Loucy (cell line): ENCODE data around the gene ABLIM2.

Experiments
- H2AFZ ChIP-seq: fragments of 200-600 bp; sonication (generic); 2 replicates; pipeline ENCODE4 v1.6.0; 2016; ENCODE audit warnings: antibody characterized with exemption, mild to moderate bottlenecking, low read length, moderate library complexity
- H3F3A ChIP-seq: fragments of 200-600 bp; 2 replicates; pipeline ENCODE4 v1.6.0; 2016; ENCODE audit warnings: antibody characterized with exemption, low read depth, mild to moderate bottlenecking
- H3K27me3 ChIP-seq: fragments of 200-600 bp; sonication (generic); 2 replicates; pipeline ENCODE4 v1.6.1; 2014; ENCODE audit warnings: low read length, mild to moderate bottlenecking; ENCODE audit not compliant: insufficient read depth, poor library complexity, severe bottlenecking
- H3K36me3 ChIP-seq: fragments of 200-600 bp; sonication (generic); 2 replicates; pipeline ENCODE4 v1.6.1; 2016; ENCODE audit warnings: low read length; ENCODE audit not compliant: insufficient read depth
- H3K4me1 ChIP-seq: fragments of 200-600 bp; sonication (generic); 2 replicates; pipeline ENCODE4 v1.5.1; 2014; ENCODE audit warnings: low read length, mild to moderate bottlenecking; ENCODE audit not compliant: insufficient read depth, poor library complexity, severe bottlenecking
- H3K4me2 ChIP-seq: fragments of 200-600 bp; sonication (generic); 2 replicates; pipeline ENCODE4 v1.6.0; 2014; ENCODE audit warnings: antibody characterized with exemption, low read length, low read depth, mild to moderate bottlenecking; ENCODE audit not compliant: poor library complexity, severe bottlenecking
- H3K4me3 ChIP-seq: fragments of 200-600 bp; sonication (generic); 2 replicates; pipeline ENCODE4 v1.5.1; 2014; ENCODE audit warnings: low read length, mild to moderate bottlenecking, mixed read lengths; ENCODE audit not compliant: poor library complexity, severe bottlenecking
- H3K79me2 ChIP-seq: fragments of 200-600 bp; sonication (generic); 2 replicates; pipeline ENCODE4 v1.6.1; 2014; ENCODE audit warnings: low read length; ENCODE audit not compliant: insufficient read depth
- H3K9ac ChIP-seq: fragments of 200-600 bp; sonication (generic); 2 replicates; pipeline ENCODE4 v1.6.0; 2014; ENCODE audit warnings: mild to moderate bottlenecking, low read depth, low read length, moderate library complexity; ENCODE audit not compliant: poor library complexity, severe bottlenecking
- H3K9me2 ChIP-seq: fragments of 200-600 bp; sonication (generic); replicated peaks from 2 replicates; pipeline ENCODE4 v1.6.1; 2016; ENCODE audit warnings: low read depth, low read length, mixed read lengths
- H3K9me3 ChIP-seq: fragments of 200-600 bp; sonication (generic); 2 replicates; pipeline ENCODE4 v1.6.1; 2014; ENCODE audit warnings: mild to moderate bottlenecking, antibody characterized with exemption, low read length, low read depth; ENCODE audit not compliant: insufficient read depth
- H4K20me1 ChIP-seq: fragments of 200-600 bp; sonication (generic); 2 replicates; pipeline ENCODE4 v1.6.0; 2014; ENCODE audit warnings: antibody characterized with exemption, low read length, mild to moderate bottlenecking; ENCODE audit not compliant: insufficient read depth, poor library complexity, severe bottlenecking
- CTCF ChIP-seq: fragments of 200-600 bp; sonication (generic); conservative IDR thresholded peaks from 2 replicates; pipeline ENCODE4 v1.5.1; 2014; ENCODE audit warnings: mild to moderate bottlenecking, antibody characterized with exemption, low read length
- EZH2phosphoT487 ChIP-seq: fragments of 200-600 bp; IDR thresholded peaks from 2 replicates; pipeline ENCODE4 v1.6.1; 2018; ENCODE audit warnings: antibody characterized with exemption, mild to moderate bottlenecking, moderate library complexity, borderline replicate concordance

Gene ABLIM2

GRCh38 chr4:8006471-8006870 is 152.1 kb downstream of the ABLIM2 start:
- peaks cover 8% of the 10 kb centered on the region; the same call in 1 of the 2 replicates for H3K9me3 ChIP-seq
- no peaks in the 10 kb centered on the region for H3K27me3 ChIP-seq
- H3F3A ChIP-seq = no peaks in the 10 kb centered on the region
- no peak overlapping the region for H3K4me3 ChIP-seq
- no peaks in the 10 kb centered on the region for H3K9me2 ChIP-seq
- no peaks in the 10 kb centered on the region for H3K4me1 ChIP-seq
- no peaks in the 10 kb centered on the region for H3K36me3 ChIP-seq
- H4K20me1 ChIP-seq = no peaks in the 10 kb centered on the region
- H3K79me2 ChIP-seq = no peaks in the 10 kb centered on the region
- no peak for TF ChIP-seq CTCF
- TF ChIP-seq EZH2phosphoT487 = no peak
- no peak overlapping the region for H3K4me2 ChIP-seq
- no peak overlapping the region for H3K9ac ChIP-seq
- no peak overlapping the region for H2AFZ ChIP-seq

- no peaks in the 10 kb centered on the region for H3F3A ChIP-seq
- H4K20me1 ChIP-seq = no peaks in the 10 kb centered on the region
- no peaks in the 10 kb centered on the region for H3K27me3 ChIP-seq
- no peak overlapping the region for H3K9ac ChIP-seq
- no peak overlapping the region for H3K4me3 ChIP-seq
- H3K9me2 ChIP-seq = no peaks in the 10 kb centered on the region
- TF ChIP-seq CTCF (no peak), EZH2phosphoT487 (no peak)
- no peaks in the 10 kb centered on the region for H3K79me2 ChIP-seq
- no peak overlapping the region for H2AFZ ChIP-seq
- no peak overlapping the region for H3K4me2 ChIP-seq
- no peaks in the 10 kb centered on the region for H3K4me1 ChIP-seq
- peaks cover 8% of the 10 kb centered on the region; the same call in 1 of the 2 replicates for H3K9me3 ChIP-seq
- H3K36me3 ChIP-seq = no peaks in the 10 kb centered on the region
Observed at GRCh38 chr4:8005814-8006215, 152.8 kb downstream of the ABLIM2 start.

DNA sequence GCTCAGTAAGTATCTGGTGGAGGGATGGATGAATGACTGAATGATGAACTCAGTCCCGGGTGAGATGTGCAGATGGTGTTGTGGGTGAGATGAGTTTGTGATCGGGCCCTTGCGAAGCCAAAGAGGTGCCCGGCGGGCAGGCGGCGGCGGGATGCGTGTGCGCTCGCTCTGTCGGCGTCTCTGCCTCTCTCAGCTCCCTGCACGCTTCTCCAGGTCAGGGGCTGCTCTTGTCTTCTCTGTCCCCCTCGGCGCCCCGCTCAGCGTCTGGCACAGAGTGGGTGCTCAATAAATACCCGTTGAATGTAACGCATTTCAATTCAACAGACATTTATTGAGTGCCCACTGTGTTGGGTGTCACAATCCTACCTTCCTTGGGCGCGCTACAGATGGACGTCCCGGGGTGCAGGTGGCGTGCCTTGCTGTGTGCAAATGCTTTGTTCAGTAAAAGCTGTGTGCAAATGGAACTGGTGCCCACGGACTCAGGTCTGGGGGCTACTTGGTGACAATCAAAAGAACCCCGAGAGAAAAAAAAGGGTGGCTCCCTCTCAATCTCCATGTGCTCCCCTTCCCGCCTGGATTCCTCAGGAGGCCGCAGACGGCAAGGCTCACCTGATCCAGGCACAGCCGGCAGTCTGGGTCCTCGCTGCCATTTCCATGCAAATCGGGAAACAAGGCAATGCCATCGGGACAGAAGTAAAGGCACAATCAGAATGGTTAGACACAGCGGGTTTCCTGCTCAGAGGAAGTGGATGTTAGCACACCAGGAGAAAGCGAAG is 153.4 kb downstream of the ABLIM2 start:
- H2AFZ ChIP-seq = no peak overlapping the region
- H3K36me3 ChIP-seq = no peaks in the 10 kb centered on the region
- H3K27me3 ChIP-seq = no peaks in the 10 kb centered on the region
- H3K9ac ChIP-seq = no peak overlapping the region
- no peaks in the 10 kb centered on the region for H3K9me2 ChIP-seq
- peaks cover 7% of the 10 kb centered on the region; the same call in 1 of the 2 replicates for H3K9me3 ChIP-seq
- H3K4me3 ChIP-seq = no peak overlapping the region
- no peaks in the 10 kb centered on the region for H4K20me1 ChIP-seq
- no peaks in the 10 kb centered on the region for H3F3A ChIP-seq
- TF ChIP-seq EZH2phosphoT487 = no peak
- no peak for TF ChIP-seq CTCF
- no peak overlapping the region for H3K4me2 ChIP-seq
- no peaks in the 10 kb centered on the region for H3K4me1 ChIP-seq
- H3K79me2 ChIP-seq = no peaks in the 10 kb centered on the region
